A673 (cell line): ENCODE data around the gene INPPL1. TPM values are rescaled to one million over a fixed set of nuclear protein-coding genes. Genes with fewer than 3 reads are reported as not detected.

Source experiments
- BruUV-seq: library from RNA; stranded (reverse); fragments of 400-500 nt; replicated peaks from 2 replicates; lab custom pipeline; 2021; lab: Mats Ljungman, UMichigan
- CTCF ChIA-PET: fragments of 300-600 bp; sonication (Branson Sonifier 250); formaldehyde crosslinking; loops from one replicate; lab custom pipeline; 2022; ENCODE audit warnings: antibody characterized with exemption; lab: Charles Lee
- POLR2A ChIA-PET: fragments of 300-600 bp; sonication (Branson Sonifier 250); formaldehyde crosslinking; loops from one replicate; lab custom pipeline; 2022; ENCODE audit warnings: antibody characterized with exemption; ENCODE audit not compliant: low non-redundant PET; lab: Charles Lee
- DNase-seq: peaks from one replicate; pipeline ENCODE4 v3.0.0-alpha.2; 2015; ENCODE audit warnings: low spot score
- H3K27ac ChIP-seq: fragments of 200-600 bp; sonication (generic); 2 replicates; pipeline ENCODE4 v1.5.1; 2016; ENCODE audit warnings: mixed run types, low read depth, mild to moderate bottlenecking, mixed read lengths, antibody characterized with exemption, low read length; ENCODE audit not compliant: poor library complexity, severe bottlenecking
- H3K27me3 ChIP-seq: fragments of 200-600 bp; sonication (generic); replicated peaks from 2 replicates; pipeline ENCODE4 v1.6.1; 2017; ENCODE audit warnings: mixed run types, low read depth, mild to moderate bottlenecking, mixed read lengths, antibody characterized with exemption, low read length; ENCODE audit not compliant: insufficient read depth, poor library complexity
- H3K36me3 ChIP-seq: fragments of 200-600 bp; sonication (generic); 2 replicates; pipeline ENCODE4 v1.6.1; 2016; ENCODE audit warnings: mixed run types, mild to moderate bottlenecking, mixed read lengths, antibody characterized with exemption, low read length; ENCODE audit not compliant: insufficient read depth, poor library complexity, severe bottlenecking
- H3K4me1 ChIP-seq: fragments of 200-600 bp; sonication (generic); 2 replicates; pipeline ENCODE4 v1.6.1; 2017; ENCODE audit warnings: mixed run types, mild to moderate bottlenecking, mixed read lengths, antibody characterized with exemption, low read length; ENCODE audit not compliant: insufficient read depth, poor library complexity, severe bottlenecking
- H3K4me3 ChIP-seq: fragments of 200-600 bp; sonication (generic); 2 replicates; pipeline ENCODE4 v1.5.1; 2016; ENCODE audit warnings: low read depth, mixed run types, mild to moderate bottlenecking, mixed read lengths, low read length; ENCODE audit not compliant: poor library complexity, severe bottlenecking
- H3K9me3 ChIP-seq: fragments of 200-600 bp; sonication (generic); 2 replicates; pipeline ENCODE4 v1.6.1; 2016; ENCODE audit warnings: mixed run types, low read depth, mild to moderate bottlenecking, mixed read lengths, antibody characterized with exemption, low read length; ENCODE audit not compliant: poor library complexity, severe bottlenecking
- CTCF ChIP-seq: fragments of 300-800, 200-600 bp; sonication (generic); conservative IDR thresholded peaks from 2 replicates; pipeline ENCODE4 v1.5.1; 2017; ENCODE audit warnings: low read depth, mild to moderate bottlenecking, antibody characterized with exemption, low read length, moderate library complexity, mixed read lengths
- EZH2 ChIP-seq: fragments of 200-600 bp; sonication (generic); IDR thresholded peaks from 2 replicates; pipeline ENCODE4 v1.6.1; 2017; ENCODE audit warnings: borderline replicate concordance, low read depth, mild to moderate bottlenecking, mixed read lengths, antibody characterized with exemption, low read length; ENCODE audit not compliant: poor library complexity, severe bottlenecking
- intact Hi-C: fragments of 100-400 bp; cut with micrococcal nuclease; formaldehyde crosslinking; loops from one replicate; pipeline ENCODE4 v1.10.0; 2022; ENCODE audit not compliant: unreplicated experiment
- total RNA-seq: library from RNA; stranded (reverse); gene quantifications from 2 replicates; pipeline ENCODE4 v1.2.3, GENCODE V29; 2021

Gene INPPL1
- total RNA-seq, 1 experiment from 2014 or later, result 104 TPM

GRCh38 chr11:72287293-72287692 lies 62.7 kb downstream of the INPPL1 start:
- TF ChIP-seq CTCF, result no peak
- no peak for TF ChIP-seq EZH2
- CTCF ChIA-PET, result no interaction called here
- Histone ChIP-seq H3K36me3 (no peaks in the 10 kb centered on the region), H3K27me3 (peaks cover 18% of the 10 kb centered on the region), H3K4me3 (no peak overlapping the region), H3K9me3 (no peaks in the 10 kb centered on the region), H3K4me1 (no peaks in the 10 kb centered on the region), H3K27ac (no peak overlapping the region)
- POLR2A ChIA-PET, result no interaction called here
- DNase-seq, result no peak
- intact Hi-C loops, result no loop called here
- BruUV-seq, result no TSS peak

Other genes starting within 250 kb of the INPPL1 start
- gene IL18BP, start 225.9 kb upstream of the INPPL1 start, total RNA-seq, result 10.6 and 12.2 TPM in 2 replicates
- gene NUMA1, start 144.2 kb upstream of the INPPL1 start, total RNA-seq, result 216 and 231 TPM in 2 replicates
- gene LRRC51, start 143.9 kb upstream of the INPPL1 start, total RNA-seq, result 13.9 and 16.7 TPM in 2 replicates
- gene LAMTOR1, start 121.5 kb upstream of the INPPL1 start, total RNA-seq, result 90.9 and 101 TPM in 2 replicates
- gene TOMT, start 118.8 kb upstream of the INPPL1 start, total RNA-seq, result not detected in 2 replicates
- gene ANAPC15, start 112.1 kb upstream of the INPPL1 start, total RNA-seq, result 57.2 and 58.9 TPM in 2 replicates
- gene FOLR3, start 89.0 kb upstream of the INPPL1 start, total RNA-seq, result not detected in 2 replicates
- gene FOLR1, start 32.6 kb upstream of the INPPL1 start, total RNA-seq, result not detected in 2 replicates
- not detected in 2 replicates for gene FOLR2, start 8.0 kb upstream of the INPPL1 start, total RNA-seq
- gene PHOX2A, start 19.4 kb downstream of the INPPL1 start, total RNA-seq, result not detected in 2 replicates
- gene CLPB, start 209.8 kb downstream of the INPPL1 start, total RNA-seq, result 38.1 and 40.1 TPM in 2 replicates